Upper lobe of right lung (tissue), 1 donor: ENCODE measurements around the gene GREB1. TPM values are rescaled to one million over a fixed set of nuclear protein-coding genes. Genes with fewer than 3 reads are reported as not detected.

Experiments used
- ATAC-seq: fragments of 200-7000 bp; cut with Tn5 transposase; one replicate; pipeline ENCODE4 v1.9.1; 2020; ENCODE audit warnings: mild to moderate bottlenecking, moderate library complexity
- DNase-seq: peaks from one replicate; pipeline ENCODE4 v3.0.0-alpha.2; 2020
- H3K27ac ChIP-seq: fragments of 200-600 bp; one replicate; pipeline ENCODE4 v1.8.0; 2022
- H3K27me3 ChIP-seq: fragments of 200-600 bp; one replicate; pipeline ENCODE4 v1.8.0; 2022; ENCODE audit warnings: mild to moderate bottlenecking
- H3K36me3 ChIP-seq: fragments of 200-600 bp; one replicate; pipeline ENCODE4 v1.8.0; 2022
- H3K4me1 ChIP-seq: fragments of 200-600 bp; one replicate; pipeline ENCODE4 v1.8.0; 2022
- H3K4me3 ChIP-seq: fragments of 200-600 bp; one replicate; pipeline ENCODE4 v1.8.0; 2022; ENCODE audit warnings: mild to moderate bottlenecking
- H3K9me3 ChIP-seq: fragments of 200-600 bp; one replicate; pipeline ENCODE4 v1.8.0; 2022
- intact Hi-C: fragments of 100-400 bp; cut with DNase I; formaldehyde crosslinking; loops from one replicate; pipeline ENCODE4 v1.11.0; 2022
- long read RNA-seq: library from polyadenylated mRNA; unstranded; transcript quantifications from one replicate; pipeline ENCODE4 v2.0.0, GENCODE V29; 2021
- total RNA-seq: library from RNA; stranded (reverse); fragmentation: NEBNext Ultra II Directional; extraction: Animal tissue kit (Norgen Biotek cat#: 25700); gene quantifications from one replicate; pipeline ENCODE4 v1.2.1, GENCODE V29; 2021
- TF ChIP-seq, protein P1 (sequence below): fragments of 200-600 bp; IDR thresholded peaks from one replicate; pipeline ENCODE4 v1.8.0; 2022; ENCODE audit warnings: antibody characterized with exemption
- donor health status: DM: no; HTN: yes; CAD: no; lungs with severe emphysema.

The GREB1 gene, protein sequence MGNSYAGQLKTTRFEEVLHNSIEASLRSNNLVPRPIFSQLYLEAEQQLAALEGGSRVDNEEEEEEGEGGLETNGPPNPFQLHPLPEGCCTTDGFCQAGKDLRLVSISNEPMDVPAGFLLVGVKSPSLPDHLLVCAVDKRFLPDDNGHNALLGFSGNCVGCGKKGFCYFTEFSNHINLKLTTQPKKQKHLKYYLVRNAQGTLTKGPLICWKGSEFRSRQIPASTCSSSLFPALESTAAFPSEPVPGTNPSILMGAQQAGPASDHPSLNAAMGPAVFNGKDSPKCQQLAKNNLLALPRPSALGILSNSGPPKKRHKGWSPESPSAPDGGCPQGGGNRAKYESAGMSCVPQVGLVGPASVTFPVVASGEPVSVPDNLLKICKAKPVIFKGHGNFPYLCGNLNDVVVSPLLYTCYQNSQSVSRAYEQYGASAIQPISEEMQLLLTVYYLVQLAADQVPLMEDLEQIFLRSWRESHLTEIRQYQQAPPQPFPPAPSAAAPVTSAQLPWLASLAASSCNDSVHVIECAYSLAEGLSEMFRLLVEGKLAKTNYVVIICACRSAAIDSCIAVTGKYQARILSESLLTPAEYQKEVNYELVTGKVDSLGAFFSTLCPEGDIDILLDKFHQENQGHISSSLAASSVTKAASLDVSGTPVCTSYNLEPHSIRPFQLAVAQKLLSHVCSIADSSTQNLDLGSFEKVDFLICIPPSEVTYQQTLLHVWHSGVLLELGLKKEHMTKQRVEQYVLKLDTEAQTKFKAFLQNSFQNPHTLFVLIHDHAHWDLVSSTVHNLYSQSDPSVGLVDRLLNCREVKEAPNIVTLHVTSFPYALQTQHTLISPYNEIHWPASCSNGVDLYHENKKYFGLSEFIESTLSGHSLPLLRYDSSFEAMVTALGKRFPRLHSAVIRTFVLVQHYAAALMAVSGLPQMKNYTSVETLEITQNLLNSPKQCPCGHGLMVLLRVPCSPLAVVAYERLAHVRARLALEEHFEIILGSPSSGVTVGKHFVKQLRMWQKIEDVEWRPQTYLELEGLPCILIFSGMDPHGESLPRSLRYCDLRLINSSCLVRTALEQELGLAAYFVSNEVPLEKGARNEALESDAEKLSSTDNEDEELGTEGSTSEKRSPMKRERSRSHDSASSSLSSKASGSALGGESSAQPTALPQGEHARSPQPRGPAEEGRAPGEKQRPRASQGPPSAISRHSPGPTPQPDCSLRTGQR (N-terminal part only)
- total RNA-seq: 0.90 TPM
- long read RNA-seq: 0 reads

DNA sequence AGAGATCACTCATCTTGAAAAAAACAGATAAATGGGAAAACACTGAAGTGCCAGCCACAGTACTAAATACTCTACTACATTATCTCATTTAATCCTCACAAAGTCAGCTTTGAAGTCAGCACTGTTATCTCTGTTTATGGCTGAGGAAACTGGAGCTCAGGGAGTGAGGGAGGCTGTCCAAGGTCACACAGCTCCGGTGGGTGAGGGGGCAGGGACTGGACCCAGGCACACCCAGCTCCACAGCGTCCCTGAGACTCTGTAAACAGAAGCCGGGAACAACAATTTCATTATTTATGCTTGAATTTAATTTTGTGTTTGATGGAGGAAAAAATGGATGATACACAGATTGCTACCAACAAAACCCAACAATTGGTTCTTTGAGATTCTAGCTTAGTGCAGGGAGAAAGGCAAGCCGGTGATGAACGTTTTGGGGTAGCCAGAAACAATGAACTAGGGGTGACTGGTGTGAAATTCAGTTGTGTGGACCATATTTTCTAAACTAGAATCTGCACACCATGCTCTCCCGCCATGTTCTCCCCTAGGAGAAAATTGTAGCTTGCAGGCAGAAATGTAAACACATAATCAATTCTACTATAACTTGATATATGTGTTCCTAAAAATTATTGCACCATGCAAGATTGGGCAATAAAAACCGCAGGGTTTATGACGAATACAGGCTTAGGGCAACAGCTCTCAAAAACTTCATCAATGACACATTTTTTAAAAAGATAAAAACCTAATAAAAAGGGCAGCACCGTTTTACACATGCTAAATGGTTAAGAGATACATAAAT is at the start of gene GREB1:
Gene GREB1 (plus strand): TSS at position 768 of the 793 bp plus-strand sequence. CDS start 22,570 bp downstream, outside the sequence.
- Histone ChIP-seq H3K4me3 (no peak within 1 kb of the TSS), H3K4me1 (no peaks in the 10 kb centered on the region), H3K27ac (no peak within 1 kb of the TSS), H3K36me3 (no peaks in the 10 kb centered on the region), H3K27me3 (peaks cover 17% of the 10 kb centered on the region), H3K9me3 (no peaks in the 10 kb centered on the region)
- TF ChIP-seq, protein P1, sequence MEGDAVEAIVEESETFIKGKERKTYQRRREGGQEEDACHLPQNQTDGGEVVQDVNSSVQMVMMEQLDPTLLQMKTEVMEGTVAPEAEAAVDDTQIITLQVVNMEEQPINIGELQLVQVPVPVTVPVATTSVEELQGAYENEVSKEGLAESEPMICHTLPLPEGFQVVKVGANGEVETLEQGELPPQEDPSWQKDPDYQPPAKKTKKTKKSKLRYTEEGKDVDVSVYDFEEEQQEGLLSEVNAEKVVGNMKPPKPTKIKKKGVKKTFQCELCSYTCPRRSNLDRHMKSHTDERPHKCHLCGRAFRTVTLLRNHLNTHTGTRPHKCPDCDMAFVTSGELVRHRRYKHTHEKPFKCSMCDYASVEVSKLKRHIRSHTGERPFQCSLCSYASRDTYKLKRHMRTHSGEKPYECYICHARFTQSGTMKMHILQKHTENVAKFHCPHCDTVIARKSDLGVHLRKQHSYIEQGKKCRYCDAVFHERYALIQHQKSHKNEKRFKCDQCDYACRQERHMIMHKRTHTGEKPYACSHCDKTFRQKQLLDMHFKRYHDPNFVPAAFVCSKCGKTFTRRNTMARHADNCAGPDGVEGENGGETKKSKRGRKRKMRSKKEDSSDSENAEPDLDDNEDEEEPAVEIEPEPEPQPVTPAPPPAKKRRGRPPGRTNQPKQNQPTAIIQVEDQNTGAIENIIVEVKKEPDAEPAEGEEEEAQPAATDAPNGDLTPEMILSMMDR: no peak
- intact Hi-C loops: no loop called here
- no peak for DNase-seq
- no peak for ATAC-seq

DNA sequence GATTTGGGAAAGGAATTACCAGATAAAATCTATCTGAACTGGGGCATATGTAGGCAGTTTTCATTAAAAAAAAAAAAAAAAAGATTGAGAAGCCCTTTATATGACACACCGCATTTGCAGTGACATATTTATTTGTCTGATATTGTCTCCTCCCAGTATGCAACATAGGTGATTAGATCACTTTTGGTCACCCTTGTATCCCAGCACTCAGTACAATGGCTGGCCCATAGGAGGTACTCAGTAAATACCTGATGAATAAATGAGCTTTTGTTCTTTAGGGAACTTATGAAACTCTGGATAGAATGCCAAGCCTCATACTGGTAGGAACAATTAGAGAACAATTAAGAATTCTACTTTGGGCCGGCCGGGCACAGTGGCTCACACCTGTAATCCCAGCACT is 45.0 kb upstream of the GREB1 start:
- no peaks in the 10 kb centered on the region for H3K9me3 ChIP-seq
- H3K27ac ChIP-seq: no peak overlapping the region
- no peaks in the 10 kb centered on the region for H3K36me3 ChIP-seq
- peaks cover 40% of the 10 kb centered on the region for H3K27me3 ChIP-seq
- TF ChIP-seq, protein P1: no peak
- intact Hi-C loops: loop anchor here (5.0 kb wide), 1 partner anchor 93 kb away; no protein-coding TSS in a partner anchor
- ATAC-seq (no peak), DNase-seq (no peak)
- H3K4me3 ChIP-seq: no peak overlapping the region
- no peaks in the 10 kb centered on the region for H3K4me1 ChIP-seq

DNA sequence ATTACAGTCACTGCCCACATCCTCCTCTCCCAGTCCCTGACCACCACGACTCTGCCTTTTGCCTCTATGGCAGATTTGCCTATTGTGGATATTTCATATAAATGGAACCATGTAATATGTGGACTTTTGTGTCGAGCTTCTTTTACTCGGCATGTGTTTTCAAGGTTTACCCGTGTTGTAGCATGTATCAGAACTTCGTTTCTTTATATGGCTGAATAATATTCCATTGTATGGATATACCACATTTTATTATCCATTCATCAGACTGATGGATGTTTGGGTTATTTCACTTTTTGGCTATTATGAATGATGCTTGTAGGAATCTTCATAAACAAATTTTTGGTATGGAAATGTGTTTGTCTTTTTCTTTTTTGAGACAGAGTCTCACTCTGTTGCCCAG is 43.7 kb upstream of the GREB1 start:
- intact Hi-C loops: no loop called here
- no peaks in the 10 kb centered on the region for H3K36me3 ChIP-seq
- no peak overlapping the region for H3K27ac ChIP-seq
- ATAC-seq (no peak), DNase-seq (no peak)
- H3K4me1 ChIP-seq: no peaks in the 10 kb centered on the region
- no peak overlapping the region for H3K4me3 ChIP-seq
- H3K9me3 ChIP-seq: no peaks in the 10 kb centered on the region
- H3K27me3 ChIP-seq: peaks cover 26% of the 10 kb centered on the region
- TF ChIP-seq, protein P1: no peak

DNA sequence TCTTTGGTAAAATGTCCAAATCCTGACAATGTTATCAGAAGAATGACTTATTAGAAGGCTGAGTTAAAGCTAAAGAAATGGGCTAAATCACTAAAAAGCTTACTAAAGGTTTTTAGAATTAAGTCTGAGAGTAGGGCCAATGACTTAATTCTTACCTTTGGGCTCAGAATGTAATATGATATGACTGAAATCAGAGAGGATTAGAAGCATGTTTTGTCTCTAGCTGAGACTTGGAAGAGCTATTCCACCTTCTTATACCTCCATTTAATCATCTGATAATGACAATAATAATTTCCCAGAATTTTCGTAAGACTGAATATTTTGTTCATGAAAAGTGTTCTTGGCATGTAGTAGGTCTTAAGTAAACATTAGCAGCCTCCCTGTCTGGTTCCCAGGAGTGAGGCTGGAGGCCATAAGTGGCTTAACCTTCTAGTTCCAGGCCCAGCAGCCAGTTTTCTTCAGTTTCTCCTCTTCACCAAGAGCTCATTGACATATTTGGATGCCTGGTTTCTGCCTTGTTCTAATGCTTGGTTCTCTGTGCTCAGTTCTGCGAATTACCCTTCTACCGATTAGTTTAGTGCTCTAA is 42.4 kb upstream of the GREB1 start:
- no peaks in the 10 kb centered on the region for H3K9me3 ChIP-seq
- H3K27me3 ChIP-seq: peaks cover 14% of the 10 kb centered on the region
- TF ChIP-seq, protein P1: no peak
- no peak overlapping the region for H3K27ac ChIP-seq
- no peak overlapping the region for H3K4me3 ChIP-seq
- ATAC-seq (no peak), DNase-seq (no peak)
- no peaks in the 10 kb centered on the region for H3K4me1 ChIP-seq
- intact Hi-C loops: no loop called here
- H3K36me3 ChIP-seq: no peaks in the 10 kb centered on the region
